H1 (cell line): Measurements from ENCODE around the gene RASGEF1C. TPM values are rescaled to one million over a fixed set of nuclear protein-coding genes. Genes with fewer than 3 reads are reported as not detected.

Experiments used
- CTCF ChIA-PET: fragments of 300-600 bp; sonication (Branson Sonifier 250); formaldehyde crosslinking; loops from one replicate; lab custom pipeline; 2021; ENCODE audit not compliant: partially characterized antibody; lab: Charles Lee
- POLR2A ChIA-PET: fragments of 300-600 bp; sonication (Branson Sonifier 250); formaldehyde crosslinking; loops from one replicate; lab custom pipeline; 2021; ENCODE audit warnings: inconsistent platforms; ENCODE audit not compliant: partially characterized antibody; lab: Charles Lee
- DNase-seq, 2 experiments: peaks; one replicate each; pipeline versions ENCODE4 v3.0.0 to v3.0.0-alpha.2; 2010 to 2022; ENCODE audit warnings: low spot score in 2 of 2, low read depth in 1 of 2, mixed read lengths in 1 of 2
- FAIRE-seq: peaks from 2 replicates; lab custom pipeline; 2011; peaks lifted over from hg19 to GRCh38; lab: Jason Lieb, UNC
- H2AFZ ChIP-seq: 2 replicates; pipeline ENCODE4 v1.8.1; 2012; ENCODE audit warnings: low read length, inconsistent platforms
- H2AK5ac ChIP-seq: 2 replicates; pipeline ENCODE4 v1.6.1; 2013; ENCODE audit warnings: low read depth, low read length
- H2BK120ac ChIP-seq: replicated peaks from 2 replicates; pipeline ENCODE3; 2013; ENCODE audit warnings: low read depth, low read length, inconsistent platforms
- H2BK12ac ChIP-seq: 2 replicates; pipeline ENCODE4 v1.6.1; 2013; ENCODE audit warnings: low read depth, low read length
- H2BK15ac ChIP-seq: 2 replicates; pipeline ENCODE4 v1.6.1; 2013; ENCODE audit warnings: low read length
- H2BK20ac ChIP-seq: 2 replicates; pipeline ENCODE4 v1.6.1; 2013; ENCODE audit warnings: low read length
- H2BK5ac ChIP-seq: 2 replicates; pipeline ENCODE4 v1.6.1; 2013; ENCODE audit warnings: low read depth, low read length
- H3K14ac ChIP-seq: 2 replicates; pipeline ENCODE4 v1.6.1; 2013; ENCODE audit warnings: inconsistent platforms; ENCODE audit not compliant: insufficient read length
- H3K18ac ChIP-seq: 2 replicates; pipeline ENCODE4 v1.6.1; 2013; ENCODE audit warnings: low read length; ENCODE audit errors: extremely low read depth
- H3K23ac ChIP-seq: 2 replicates; pipeline ENCODE4 v1.6.1; 2013; ENCODE audit warnings: inconsistent platforms; ENCODE audit not compliant: insufficient read length
- H3K23me2 ChIP-seq: 2 replicates; pipeline ENCODE4 v1.6.1; 2013; ENCODE audit warnings: low read depth, low read length
- H3K27ac ChIP-seq: 2 replicates; pipeline ENCODE4 v1.6.1; 2011; ENCODE audit warnings: low read depth, low read length, inconsistent platforms
- H3K27me3 ChIP-seq, 4 experiments: replicated peaks in 1 of 4; 1 replicate in 1 of 4; 2 replicates in 3 of 4; pipeline versions ENCODE4 v1.6.1 to v1.8.1; 2011 to 2013; ENCODE audit warnings: low read length in 3 of 4, mild to moderate bottlenecking in 3 of 4, inconsistent platforms in 2 of 4, mixed read lengths in 2 of 4, moderate library complexity in 1 of 4; ENCODE audit not compliant: control insufficient read depth in 3 of 4, insufficient read depth in 3 of 4; ENCODE audit errors: extremely low read depth in 1 of 4
- H3K36me3 ChIP-seq, 4 experiments: 2 replicates each; pipeline versions ENCODE4 v1.6.1 to v1.8.1; 2011 to 2013; ENCODE audit warnings: mild to moderate bottlenecking in 4 of 4, low read length in 3 of 4, moderate library complexity in 2 of 4, control low read depth in 1 of 4, inconsistent platforms in 1 of 4; ENCODE audit not compliant: insufficient read depth in 4 of 4, control insufficient read depth in 2 of 4
- H3K4ac ChIP-seq: replicated peaks from 2 replicates; pipeline ENCODE3; 2013; ENCODE audit warnings: low read length, low read depth, mixed read lengths, inconsistent platforms; ENCODE audit not compliant: insufficient read length
- H3K4me1 ChIP-seq, 4 experiments: replicated peaks in 1 of 4; 1 replicate in 1 of 4; 2 replicates in 3 of 4; pipeline versions ENCODE4 v1.6.1 to v1.8.1; 2011 to 2013; ENCODE audit warnings: low read length in 3 of 4, inconsistent platforms in 2 of 4, mixed read lengths in 1 of 4; ENCODE audit not compliant: insufficient read depth in 4 of 4, control insufficient read depth in 3 of 4
- H3K4me2 ChIP-seq, 2 experiments: 2 replicates each; pipeline versions ENCODE4 v1.6.1 to v1.8.1; 2011 to 2013; ENCODE audit warnings: low read depth in 2 of 2, low read length in 2 of 2, control low read depth in 1 of 2, inconsistent platforms in 1 of 2, mild to moderate bottlenecking in 1 of 2; ENCODE audit not compliant: insufficient read depth in 1 of 2
- H3K4me3 ChIP-seq, 4 experiments: fragments of 200-600, 300-600 bp in 1 of 4; sonication (generic), shearing (Covaris generic), sonication (Bioruptor Twin) in 1 of 4; 2 replicates each; pipeline versions ENCODE4 v1.5.1 to v1.8.1; 2011 to 2016; ENCODE audit warnings: low read length in 4 of 4, low read depth in 3 of 4, control low read depth in 2 of 4, inconsistent platforms in 2 of 4, mild to moderate bottlenecking in 2 of 4, mixed read lengths in 1 of 4, moderate library complexity in 1 of 4; ENCODE audit not compliant: insufficient read depth in 2 of 4; ENCODE audit errors: extremely low read depth in 1 of 4
- H3K56ac ChIP-seq: replicated peaks from 2 replicates; pipeline ENCODE3; 2013; ENCODE audit warnings: low read depth, mild to moderate bottlenecking, mixed read lengths, low read length, inconsistent platforms; ENCODE audit not compliant: insufficient read length
- H3K79me1 ChIP-seq: 2 replicates; pipeline ENCODE4 v1.6.1; 2013; ENCODE audit warnings: low read depth, low read length, control low read depth
- H3K79me2 ChIP-seq, 2 experiments: 2 replicates each; pipeline versions ENCODE4 v1.6.1 to v1.8.1; 2012 to 2013; ENCODE audit warnings: low read length in 2 of 2, mild to moderate bottlenecking in 2 of 2, inconsistent platforms in 1 of 2; ENCODE audit not compliant: insufficient read depth in 2 of 2, control insufficient read depth in 1 of 2
- H3K9ac ChIP-seq, 4 experiments: replicated peaks in 1 of 4; 1 replicate in 1 of 4; 2 replicates in 3 of 4; pipeline versions ENCODE4 v1.6.1 to v1.8.1; 2011 to 2013; ENCODE audit warnings: low read depth in 3 of 4, low read length in 3 of 4, control low read depth in 2 of 4, mild to moderate bottlenecking in 2 of 4, moderate library complexity in 2 of 4, inconsistent platforms in 1 of 4; ENCODE audit errors: extremely low read depth in 1 of 4
- H3K9me3 ChIP-seq, 2 experiments: 2 replicates each; pipeline versions ENCODE4 v1.6.1 to v1.8.1; 2012 to 2013; ENCODE audit warnings: mild to moderate bottlenecking in 2 of 2, moderate library complexity in 2 of 2, control low read depth in 1 of 2, inconsistent platforms in 1 of 2, low read depth in 1 of 2, low read length in 1 of 2, mixed read lengths in 1 of 2; ENCODE audit not compliant: insufficient read depth in 2 of 2
- H4K20me1 ChIP-seq, 2 experiments: replicated peaks in 1 of 2; 2 replicates each; pipeline versions ENCODE3 to v1.8.1; 2011 to 2013; ENCODE audit warnings: inconsistent platforms in 2 of 2, low read length in 2 of 2, mild to moderate bottlenecking in 1 of 2; ENCODE audit not compliant: insufficient read depth in 2 of 2, control insufficient read depth in 1 of 2
- H4K5ac ChIP-seq: 2 replicates; pipeline ENCODE4 v1.6.1; 2013; ENCODE audit warnings: low read length, low read depth, mixed read lengths, inconsistent platforms; ENCODE audit not compliant: insufficient read length
- H4K8ac ChIP-seq: 2 replicates; pipeline ENCODE4 v1.8.0; 2013; ENCODE audit warnings: mild to moderate bottlenecking, moderate library complexity, low read length, inconsistent platforms; ENCODE audit not compliant: insufficient read depth; ENCODE audit errors: extremely low read depth
- H4K91ac ChIP-seq: replicated peaks from 2 replicates; pipeline ENCODE3; 2013; ENCODE audit warnings: low read length, mixed read lengths, inconsistent platforms; ENCODE audit not compliant: insufficient read length
- ATF3 ChIP-seq: IDR thresholded peaks from 2 replicates; pipeline ENCODE4 v1.6.1; 2011; ENCODE audit warnings: low read depth, mild to moderate bottlenecking, low read length; ENCODE audit not compliant: insufficient read depth
- BRCA1 ChIP-seq: IDR thresholded peaks from 2 replicates; pipeline ENCODE4 v1.6.1; 2012; ENCODE audit warnings: low read depth, low read length, improper control_type of control experiment
- CEBPB ChIP-seq: IDR thresholded peaks from 2 replicates; pipeline ENCODE4 v1.6.1; 2012; ENCODE audit warnings: low read depth, low read length
- EGR1 ChIP-seq: IDR thresholded peaks from 2 replicates; pipeline ENCODE4 v1.6.1; 2011; ENCODE audit warnings: low read depth, low read length, borderline replicate concordance
- GTF2F1 ChIP-seq: IDR thresholded peaks from 2 replicates; pipeline ENCODE4 v1.6.1; 2012; ENCODE audit warnings: low read depth, low read length, improper control_type of control experiment, borderline replicate concordance
- JUN ChIP-seq: IDR thresholded peaks from 2 replicates; pipeline ENCODE4 v1.6.1; 2011; ENCODE audit warnings: low read depth, mild to moderate bottlenecking, improper control_type of control experiment, low read length
- PHF8 ChIP-seq: fragments of 200-600 bp; sonication (generic); conservative IDR thresholded peaks from 2 replicates; pipeline ENCODE4 v1.7.1; 2012; ENCODE audit warnings: low read depth, mild to moderate bottlenecking, inconsistent platforms, low read length, moderate library complexity
- SAP30 ChIP-seq: fragments of 300-600 bp; sonication (generic); IDR thresholded peaks from 2 replicates; pipeline ENCODE4 v1.7.1; 2012; ENCODE audit warnings: low read length, moderate library complexity, mild to moderate bottlenecking, inconsistent platforms; ENCODE audit not compliant: insufficient read depth, insufficient replicate concordance
- SP1 ChIP-seq: IDR thresholded peaks from 2 replicates; pipeline ENCODE4 v1.6.1; 2011; ENCODE audit warnings: low read depth, low read length
- SUZ12 ChIP-seq: fragments of 200-600 bp; sonication (generic); IDR thresholded peaks from 2 replicates; pipeline ENCODE4 v1.6.1; 2012; ENCODE audit warnings: mild to moderate bottlenecking, inconsistent platforms, low read length, moderate library complexity, mixed read lengths
- TAF1 ChIP-seq: IDR thresholded peaks from 2 replicates; pipeline ENCODE4 v1.6.1; 2011; ENCODE audit warnings: mild to moderate bottlenecking, low read depth, low read length
- WGBS, 2 experiments: shearing (Covaris generic) in 1 of 2; methylation state at CpG; one replicate each; pipeline versions ENCODE4 v1.1.6 to v1.1.7; 2013 to 2015; ENCODE audit warnings: low lambda C conversion rate in 2 of 2, mixed read lengths in 2 of 2, inconsistent platforms in 1 of 2, low coverage in 1 of 2, missing lambda C conversion rate in 1 of 2; ENCODE audit not compliant: insufficient replicate concordance in 2 of 2, insufficient coverage in 1 of 2, insufficient read length in 1 of 2; ENCODE audit errors: extremely low coverage in 1 of 2, missing lambda C conversion rate in 1 of 2; 5-methylcytosine and 5-hydroxymethylcytosine counted together
- polyA plus RNA-seq, 7 experiments: library from polyadenylated mRNA; depleted of rRNA in 3 of 7; stranded (reverse) in 5 of 7; unstranded in 2 of 7; fragments of >200 nt in 5 of 7; fragments of 200-250 nt in 2 of 7; gene quantifications; 1 replicate in 5 of 7; 2 replicates in 1 of 7; 4 replicates in 1 of 7; pipeline versions ENCODE4 v1.2.1 to v1.2.3, GENCODE V29; 2011 to 2013; ENCODE audit warnings: missing spikeins in 2 of 7, mixed read lengths in 2 of 7
- total RNA-seq: library from RNA; stranded (reverse); fragmentation: NEBNext Ultra II Directional; extraction: Animal tissue kit (Norgen Biotek cat#: 25700); gene quantifications from 2 replicates; pipeline ENCODE4 v1.2.1, GENCODE V29; 2021

The RASGEF1C gene
- total and polyA plus RNA-seq, 2 of the 8 experiments (the other 6 are each of a cell fraction or from before 2014, with no cell fraction given), result 0.26 to 0.61 TPM

- H3K56ac ChIP-seq, result no peak overlapping the region
- no peak overlapping the region for H2BK12ac ChIP-seq
- H3K79me2 ChIP-seq, result no peaks in the 10 kb centered on the region
- CTCF ChIA-PET, result interaction anchor here (0.6 to 6.5 kb wide), 6 partner anchors 14 to 259 kb away, joined by 3 to 61 read pairs (median 4); no protein-coding TSS in a partner anchor
- no peak for FAIRE-seq
- H2BK5ac ChIP-seq, result no peak overlapping the region
- no peak overlapping the region for H2BK15ac ChIP-seq
- H4K5ac ChIP-seq, result no peak overlapping the region
- H2BK120ac ChIP-seq, result no peak overlapping the region
- no peak overlapping the region for H2AK5ac ChIP-seq
- H4K91ac ChIP-seq, result no peak overlapping the region
- no peak overlapping the region for H2BK20ac ChIP-seq
- no peak overlapping the region for H3K14ac ChIP-seq
- H3K9me3 ChIP-seq, result peaks cover 2% of the 10 kb centered on the region in 2 experiments; a peak in 1 of 4 replicates
- H3K27me3 ChIP-seq, result peaks cover 8 to 31% (median 21%) of the 10 kb centered on the region in 4 experiments; a peak in 6 of 7 replicates
- H4K20me1 ChIP-seq, result peaks cover 0 to 14% of the 10 kb centered on the region in 2 experiments
- no peak overlapping the region for H3K18ac ChIP-seq
- H3K23ac ChIP-seq, result no peak overlapping the region
- TF ChIP-seq CEBPB, result no peak
- no peak for TF ChIP-seq GTF2F1
- TF ChIP-seq SUZ12, result no peak
- no peak for TF ChIP-seq EGR1
- no peak for TF ChIP-seq SAP30
- TF ChIP-seq SP1, result no peak
- TF ChIP-seq BRCA1, result no peak
- TF ChIP-seq ATF3, result no peak
- no peak for TF ChIP-seq PHF8
- no peak for TF ChIP-seq TAF1
- TF ChIP-seq JUN, result no peak
- TF ChIP-seq, all 59 proteins: peak for 0
- no peak overlapping the region for H3K9ac ChIP-seq
- H3K79me1 ChIP-seq, result no peaks in the 10 kb centered on the region
- H3K4me2 ChIP-seq, result no peak overlapping the region
- H4K8ac ChIP-seq, result no peak overlapping the region
- WGBS, 2 experiments, result 96% methylated on average over 3 of the region's 4 CpGs; no CpG with 5 or more reads in 1 of the 2 experiments
- no peak overlapping the region for H3K4me3 ChIP-seq
- peaks cover 0 to 8% (median 4%) of the 10 kb centered on the region in 4 experiments; a peak in 4 of 7 replicates for H3K4me1 ChIP-seq
- POLR2A ChIA-PET, result no interaction called here
- peaks cover 11% of the 10 kb centered on the region for H3K23me2 ChIP-seq
- no peak overlapping the region for H2AFZ ChIP-seq
- H3K36me3 ChIP-seq, result no peaks in the 10 kb centered on the region
- no peak overlapping the region for H3K27ac ChIP-seq
- no peak for DNase-seq
- H3K4ac ChIP-seq, result no peak overlapping the region
These were observed 2.7 kb upstream of the RASGEF1C start for GRCh38 chr5:180211761-180212035.
